ENCODE results near the gene AKR1C1.

- no peak for TF ChIP-seq CTCF (IDR thresholded peaks at IDR 0.05)
- no peak for TF ChIP-seq EZH2 (IDR thresholded peaks at IDR 0.05; ENCODE audit: borderline replicate concordance, insufficient read depth, low read depth, low read length, poor library complexity, severe bottlenecking)
Measured at GRCh38 chr10:4983615-4984216, 20.5 kb downstream of the AKR1C1 start.
